ENCODE measurements around the gene SCTR.

- no peak for TF ChIP-seq POLR2A (IDR thresholded peaks at IDR 0.05)
- no peak for TF ChIP-seq CTCF (IDR thresholded peaks at IDR 0.05)
Observed at GRCh38 chr2:119438726-119439284, 85.5 kb downstream of the SCTR start.
